OCI-LY7 (cell line): ENCODE results near the gene MRI1. TPM values are rescaled to one million over a fixed set of nuclear protein-coding genes. Genes with fewer than 3 reads are reported as not detected.
"Not testable (repeated sequence)": the region's sequence is repeated elsewhere in the genome, so short reads cannot be mapped to it uniquely, and the experiment has no call there.

ENCODE experiments used
- BruUV-seq: library from RNA; stranded (reverse); fragments of 400-500 nt; replicated peaks from 2 replicates; lab custom pipeline; 2021; lab: Mats Ljungman, UMichigan
- CTCF ChIA-PET: fragments of 300-600 bp; sonication (Branson Sonifier 250); formaldehyde crosslinking; loops from one replicate; lab custom pipeline; 2022; ENCODE audit warnings: antibody characterized with exemption; ENCODE audit not compliant: unreplicated experiment; lab: Charles Lee
- POLR2A ChIA-PET: fragments of 300-600 bp; sonication (Branson Sonifier 250); formaldehyde crosslinking; loops from one replicate; lab custom pipeline; 2022; ENCODE audit warnings: antibody characterized with exemption; lab: Charles Lee
- DNase-seq: peaks from one replicate; pipeline ENCODE4 v3.0.0-alpha.2; 2015; ENCODE audit warnings: low spot score
- H2AFZ ChIP-seq: fragments of 200-600 bp; sonication (generic), shearing (Covaris generic); 2 replicates; pipeline ENCODE4 v1.6.1; 2014; ENCODE audit warnings: mild to moderate bottlenecking, antibody characterized with exemption, low read length, moderate library complexity
- H3K27ac ChIP-seq: fragments of 200-600 bp; sonication (generic); 2 replicates; pipeline ENCODE4 v1.5.1; 2014; ENCODE audit warnings: mixed run types, low read depth, mild to moderate bottlenecking, moderate library complexity, low read length, inconsistent platforms; ENCODE audit not compliant: poor library complexity, severe bottlenecking
- H3K36me3 ChIP-seq: fragments of 200-600 bp; sonication (generic); 2 replicates; pipeline ENCODE4 v1.6.1; 2014; ENCODE audit warnings: mild to moderate bottlenecking, antibody characterized with exemption, low read length, moderate library complexity, mixed read lengths; ENCODE audit not compliant: insufficient read depth
- H3K4me1 ChIP-seq: fragments of 200-600 bp; sonication (generic); 2 replicates; pipeline ENCODE4 v1.5.1; 2014; ENCODE audit warnings: mild to moderate bottlenecking, low read length; ENCODE audit not compliant: insufficient read depth, poor library complexity, severe bottlenecking
- H3K4me2 ChIP-seq: fragments of 200-600 bp; sonication (generic); 2 replicates; pipeline ENCODE4 v1.6.1; 2014; ENCODE audit warnings: mild to moderate bottlenecking, low read length
- H3K4me3 ChIP-seq: fragments of 200-600 bp; sonication (generic); 2 replicates; pipeline ENCODE4 v1.5.1; 2014; ENCODE audit warnings: mild to moderate bottlenecking, low read depth, low read length; ENCODE audit not compliant: poor library complexity, severe bottlenecking
- H3K79me2 ChIP-seq: fragments of 200-600 bp; sonication (generic); 2 replicates; pipeline ENCODE4 v1.6.1; 2016; ENCODE audit warnings: low read depth, mild to moderate bottlenecking, low read length, moderate library complexity, mixed read lengths; ENCODE audit not compliant: insufficient read depth
- H3K9me2 ChIP-seq: fragments of 200-600 bp; sonication (generic); 2 replicates; pipeline ENCODE4 v1.6.1; 2016; ENCODE audit warnings: mild to moderate bottlenecking, low read length, mixed read lengths; ENCODE audit not compliant: insufficient read depth
- H3K9me3 ChIP-seq: fragments of 200-600 bp; sonication (generic); 2 replicates; pipeline ENCODE4 v1.6.1; 2014; ENCODE audit warnings: mild to moderate bottlenecking, mixed run types, low read length, mixed read lengths
- H4K20me1 ChIP-seq: fragments of 200-600 bp; sonication (generic); 2 replicates; pipeline ENCODE4 v1.6.1; 2014; ENCODE audit warnings: mild to moderate bottlenecking, antibody characterized with exemption, low read length, moderate library complexity, mixed read lengths; ENCODE audit not compliant: insufficient read depth
- EZH2phosphoT487 ChIP-seq: fragments of 200-600 bp; sonication (generic); IDR thresholded peaks from 2 replicates; pipeline ENCODE4 v1.6.1; 2018; ENCODE audit warnings: low read depth, borderline replicate concordance, mild to moderate bottlenecking, mixed run types, antibody characterized with exemption, low read length, moderate library complexity, mixed read lengths
- intact Hi-C: fragments of 100-400 bp; cut with micrococcal nuclease; formaldehyde crosslinking; loops from one replicate; pipeline ENCODE4 v1.10.0; 2022; ENCODE audit not compliant: unreplicated experiment
- total RNA-seq, 2 experiments: library from RNA; depleted of rRNA in 1 of 2; stranded (reverse); fragments of >200 nt in 1 of 2; shearing (Covaris generic) in 1 of 2; gene quantifications; 2 replicates each; pipeline ENCODE4 v1.2.3, GENCODE V29; 2014 to 2022
- TF ChIP-seq, protein P1 (sequence below): fragments of 200-600 bp; sonication (generic); conservative IDR thresholded peaks from 2 replicates; pipeline ENCODE4 v1.5.1; 2014; ENCODE audit warnings: mild to moderate bottlenecking, antibody characterized with exemption, low read length, moderate library complexity, mixed read lengths

MRI1 gene
- total RNA-seq, 2 experiments from 2014 or later: 23.4 to 27.3 TPM

DNA sequence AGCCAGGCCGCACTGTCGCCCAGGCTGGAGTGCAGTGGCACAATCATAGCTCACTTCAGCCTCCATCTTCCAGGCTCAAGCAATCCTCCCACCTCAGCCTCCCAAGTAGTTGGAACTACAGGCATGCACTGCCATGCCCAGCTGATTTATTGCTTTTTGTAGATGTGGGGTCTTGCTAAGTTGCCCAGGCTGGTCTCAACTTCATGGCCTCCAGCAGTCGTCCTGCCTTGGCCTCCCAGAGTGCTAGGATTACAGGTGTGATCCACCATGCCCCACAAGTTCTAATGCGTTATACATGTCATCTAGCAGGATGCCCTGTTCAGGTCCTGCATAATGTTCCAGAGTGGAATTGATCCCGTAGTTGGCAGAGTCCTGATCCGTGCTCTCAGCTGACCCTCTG is 14.5 kb downstream of the MRI1 start:
- no TSS peak for BruUV-seq
- Histone ChIP-seq H3K4me1 (peaks cover 30% of the 10 kb centered on the region), H3K9me3 (no peaks in the 10 kb centered on the region), H2AFZ (no peak overlapping the region), H4K20me1 (no peaks in the 10 kb centered on the region; the same call in 1 of the 2 replicates), H3K4me2 (no peak overlapping the region), H3K9me2 (no peaks in the 10 kb centered on the region), H3K36me3 (peaks cover 47% of the 10 kb centered on the region), H3K4me3 (no peak overlapping the region), H3K27ac (no peak overlapping the region), H3K79me2 (peaks cover 22% of the 10 kb centered on the region)
- no peak for DNase-seq
- TF ChIP-seq, protein P1, sequence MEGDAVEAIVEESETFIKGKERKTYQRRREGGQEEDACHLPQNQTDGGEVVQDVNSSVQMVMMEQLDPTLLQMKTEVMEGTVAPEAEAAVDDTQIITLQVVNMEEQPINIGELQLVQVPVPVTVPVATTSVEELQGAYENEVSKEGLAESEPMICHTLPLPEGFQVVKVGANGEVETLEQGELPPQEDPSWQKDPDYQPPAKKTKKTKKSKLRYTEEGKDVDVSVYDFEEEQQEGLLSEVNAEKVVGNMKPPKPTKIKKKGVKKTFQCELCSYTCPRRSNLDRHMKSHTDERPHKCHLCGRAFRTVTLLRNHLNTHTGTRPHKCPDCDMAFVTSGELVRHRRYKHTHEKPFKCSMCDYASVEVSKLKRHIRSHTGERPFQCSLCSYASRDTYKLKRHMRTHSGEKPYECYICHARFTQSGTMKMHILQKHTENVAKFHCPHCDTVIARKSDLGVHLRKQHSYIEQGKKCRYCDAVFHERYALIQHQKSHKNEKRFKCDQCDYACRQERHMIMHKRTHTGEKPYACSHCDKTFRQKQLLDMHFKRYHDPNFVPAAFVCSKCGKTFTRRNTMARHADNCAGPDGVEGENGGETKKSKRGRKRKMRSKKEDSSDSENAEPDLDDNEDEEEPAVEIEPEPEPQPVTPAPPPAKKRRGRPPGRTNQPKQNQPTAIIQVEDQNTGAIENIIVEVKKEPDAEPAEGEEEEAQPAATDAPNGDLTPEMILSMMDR: no peak
- TF ChIP-seq EZH2phosphoT487: no peak
- POLR2A ChIA-PET: no interaction called here
- CTCF ChIA-PET: no interaction called here
- intact Hi-C loops: no loop called here

DNA sequence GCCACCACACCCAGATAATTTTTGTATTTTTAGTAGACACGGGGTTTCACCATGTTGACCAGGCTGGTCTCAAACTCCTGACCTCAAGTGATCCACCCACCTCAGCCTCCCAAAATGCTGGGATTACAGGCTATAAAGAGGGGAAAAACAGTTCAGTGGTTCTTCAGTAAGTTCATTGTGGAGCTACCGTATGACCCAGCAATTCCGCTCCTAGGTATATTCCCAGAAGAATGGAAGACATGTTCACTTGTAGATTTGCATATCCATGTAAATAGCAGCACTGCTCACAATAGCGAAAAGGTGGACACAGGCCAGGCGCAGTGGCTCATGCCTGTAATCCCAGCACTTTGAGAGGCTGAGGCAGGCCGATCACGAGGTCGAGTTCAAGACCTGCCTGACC is 15.5 kb downstream of the MRI1 start:
- H3K27ac ChIP-seq, DNase-seq, POLR2A ChIA-PET, H2AFZ ChIP-seq, H3K9me3 ChIP-seq, H3K4me3 ChIP-seq, H3K4me2 ChIP-seq, H3K9me2 ChIP-seq, BruUV-seq, H4K20me1 ChIP-seq, CTCF ChIA-PET: not testable (repeated sequence)
- Histone ChIP-seq H3K79me2 (peaks cover 17% of the 10 kb centered on the region), H3K4me1 (peaks cover 37% of the 10 kb centered on the region), H3K36me3 (peaks cover 47% of the 10 kb centered on the region)
- intact Hi-C loops: loop anchor here (10.0 kb wide), 1 partner anchor 55 kb away; no protein-coding TSS in a partner anchor

DNA sequence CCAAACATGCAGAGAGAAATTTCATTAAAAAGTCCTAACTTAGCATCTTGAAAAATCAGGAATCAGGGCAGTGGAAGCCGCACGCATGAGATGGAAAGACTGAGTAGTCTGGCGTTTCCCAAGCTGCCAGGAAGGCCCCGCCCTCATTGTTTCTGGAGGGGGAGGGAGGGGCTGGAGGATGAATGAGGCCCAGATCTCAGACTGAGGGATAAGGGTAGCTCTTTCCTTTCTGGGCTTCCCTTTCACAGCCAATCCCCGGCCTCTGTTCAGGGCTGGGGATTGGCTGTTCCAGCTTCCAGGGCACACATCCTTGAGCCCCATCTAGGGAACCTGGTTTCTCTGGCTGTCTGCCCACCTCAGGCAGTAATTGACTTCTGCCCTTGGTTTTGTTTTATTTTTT is 17.2 kb downstream of the MRI1 start:
- peaks cover 37% of the 10 kb centered on the region for H3K4me1 ChIP-seq
- H3K4me2 ChIP-seq: no peak overlapping the region
- no peaks in the 10 kb centered on the region for H3K9me3 ChIP-seq
- no peak for DNase-seq
- ChIA-PET CTCF (no interaction called here), POLR2A (no interaction called here)
- no peak overlapping the region for H2AFZ ChIP-seq
- H3K9me2 ChIP-seq: no peaks in the 10 kb centered on the region
- no peak overlapping the region for H3K4me3 ChIP-seq
- no peaks in the 10 kb centered on the region; the same call in 1 of the 2 replicates for H3K79me2 ChIP-seq
- TF ChIP-seq, protein P1: no peak
- TF ChIP-seq EZH2phosphoT487: no peak
- no TSS peak for BruUV-seq
- H3K27ac ChIP-seq: no peak overlapping the region
- intact Hi-C loops: loop anchor here (10.0 kb wide), 1 partner anchor 53 kb away; no protein-coding TSS in a partner anchor
- H3K36me3 ChIP-seq: peaks cover 39% of the 10 kb centered on the region
- no peaks in the 10 kb centered on the region for H4K20me1 ChIP-seq
